Liver (tissue), 3 donors: ENCODE results near the gene FASTKD1.

Experiments used
- EGR1 ChIP-seq, 2 donors: IDR thresholded peaks; 2 replicates each; pipeline ENCODE4 v1.6.1; 2016 to 2018; ENCODE audit warnings: antibody characterized with exemption in 2 of 2, low read depth in 2 of 2
- JUND ChIP-seq, 2 donors: IDR thresholded peaks; 2 replicates each; pipeline ENCODE4 v1.6.1; 2016; ENCODE audit warnings: antibody characterized with exemption in 2 of 2
- RAD21 ChIP-seq, 2 donors: IDR thresholded peaks; 2 replicates each; pipeline ENCODE4 v1.6.1; 2016; ENCODE audit warnings: antibody characterized with exemption in 2 of 2, mild to moderate bottlenecking in 2 of 2
- RXRA ChIP-seq, 2 donors: IDR thresholded peaks; 2 replicates each; pipeline ENCODE4 v1.6.1; 2017 to 2018; ENCODE audit warnings: antibody characterized with exemption in 2 of 2, mild to moderate bottlenecking in 1 of 2
- SP1 ChIP-seq: IDR thresholded peaks from 2 replicates; pipeline ENCODE4 v1.6.1; 2018; ENCODE audit warnings: antibody characterized with exemption, mild to moderate bottlenecking
- YY1 ChIP-seq: IDR thresholded peaks from 2 replicates; pipeline ENCODE4 v1.6.1; 2016; ENCODE audit warnings: antibody characterized with exemption, mild to moderate bottlenecking
- TF ChIP-seq, protein P1 (sequence below): fragments of 150-350 bp; IDR thresholded peaks from 2 replicates; pipeline ENCODE4 v1.5.1; 2017; ENCODE audit warnings: improper control_type of control experiment, low read depth, low read length; ENCODE audit not compliant: missing input control
- TF ChIP-seq, protein P2 (sequence below): IDR thresholded peaks from 2 replicates; pipeline ENCODE4 v1.6.1; 2016; ENCODE audit warnings: antibody characterized with exemption
- TF ChIP-seq, protein P3 (sequence below): IDR thresholded peaks from 2 replicates; pipeline ENCODE4 v1.6.1; 2016; ENCODE audit warnings: antibody characterized with exemption
- TF ChIP-seq, protein P4 (sequence below): IDR thresholded peaks from 2 replicates; pipeline ENCODE4 v1.6.1; 2016; ENCODE audit warnings: antibody characterized with exemption, mild to moderate bottlenecking
- donor health status: healthy.
- donor health status: healthy.

GRCh38 chr2:169585673-169586072 is 12.0 kb upstream of the FASTKD1 start:
- TF ChIP-seq, protein P1, sequence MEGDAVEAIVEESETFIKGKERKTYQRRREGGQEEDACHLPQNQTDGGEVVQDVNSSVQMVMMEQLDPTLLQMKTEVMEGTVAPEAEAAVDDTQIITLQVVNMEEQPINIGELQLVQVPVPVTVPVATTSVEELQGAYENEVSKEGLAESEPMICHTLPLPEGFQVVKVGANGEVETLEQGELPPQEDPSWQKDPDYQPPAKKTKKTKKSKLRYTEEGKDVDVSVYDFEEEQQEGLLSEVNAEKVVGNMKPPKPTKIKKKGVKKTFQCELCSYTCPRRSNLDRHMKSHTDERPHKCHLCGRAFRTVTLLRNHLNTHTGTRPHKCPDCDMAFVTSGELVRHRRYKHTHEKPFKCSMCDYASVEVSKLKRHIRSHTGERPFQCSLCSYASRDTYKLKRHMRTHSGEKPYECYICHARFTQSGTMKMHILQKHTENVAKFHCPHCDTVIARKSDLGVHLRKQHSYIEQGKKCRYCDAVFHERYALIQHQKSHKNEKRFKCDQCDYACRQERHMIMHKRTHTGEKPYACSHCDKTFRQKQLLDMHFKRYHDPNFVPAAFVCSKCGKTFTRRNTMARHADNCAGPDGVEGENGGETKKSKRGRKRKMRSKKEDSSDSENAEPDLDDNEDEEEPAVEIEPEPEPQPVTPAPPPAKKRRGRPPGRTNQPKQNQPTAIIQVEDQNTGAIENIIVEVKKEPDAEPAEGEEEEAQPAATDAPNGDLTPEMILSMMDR: no peak
- TF ChIP-seq, protein P2, sequence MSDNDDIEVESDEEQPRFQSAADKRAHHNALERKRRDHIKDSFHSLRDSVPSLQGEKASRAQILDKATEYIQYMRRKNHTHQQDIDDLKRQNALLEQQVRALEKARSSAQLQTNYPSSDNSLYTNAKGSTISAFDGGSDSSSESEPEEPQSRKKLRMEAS: no peak
- TF ChIP-seq RAD21 (IDR thresholded peaks at IDR 0.05): no peak
- no peak for TF ChIP-seq EGR1 (IDR thresholded peaks at IDR 0.05; ENCODE audit: low read depth in 2 of 2)
- no peak for TF ChIP-seq SP1
- TF ChIP-seq JUND (IDR thresholded peaks at IDR 0.05): no peak
- TF ChIP-seq, protein P3, sequence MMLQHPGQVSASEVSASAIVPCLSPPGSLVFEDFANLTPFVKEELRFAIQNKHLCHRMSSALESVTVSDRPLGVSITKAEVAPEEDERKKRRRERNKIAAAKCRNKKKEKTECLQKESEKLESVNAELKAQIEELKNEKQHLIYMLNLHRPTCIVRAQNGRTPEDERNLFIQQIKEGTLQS: no peak
- TF ChIP-seq YY1: no peak
- no peak for TF ChIP-seq RXRA (IDR thresholded peaks at IDR 0.05)
- TF ChIP-seq, protein P4, sequence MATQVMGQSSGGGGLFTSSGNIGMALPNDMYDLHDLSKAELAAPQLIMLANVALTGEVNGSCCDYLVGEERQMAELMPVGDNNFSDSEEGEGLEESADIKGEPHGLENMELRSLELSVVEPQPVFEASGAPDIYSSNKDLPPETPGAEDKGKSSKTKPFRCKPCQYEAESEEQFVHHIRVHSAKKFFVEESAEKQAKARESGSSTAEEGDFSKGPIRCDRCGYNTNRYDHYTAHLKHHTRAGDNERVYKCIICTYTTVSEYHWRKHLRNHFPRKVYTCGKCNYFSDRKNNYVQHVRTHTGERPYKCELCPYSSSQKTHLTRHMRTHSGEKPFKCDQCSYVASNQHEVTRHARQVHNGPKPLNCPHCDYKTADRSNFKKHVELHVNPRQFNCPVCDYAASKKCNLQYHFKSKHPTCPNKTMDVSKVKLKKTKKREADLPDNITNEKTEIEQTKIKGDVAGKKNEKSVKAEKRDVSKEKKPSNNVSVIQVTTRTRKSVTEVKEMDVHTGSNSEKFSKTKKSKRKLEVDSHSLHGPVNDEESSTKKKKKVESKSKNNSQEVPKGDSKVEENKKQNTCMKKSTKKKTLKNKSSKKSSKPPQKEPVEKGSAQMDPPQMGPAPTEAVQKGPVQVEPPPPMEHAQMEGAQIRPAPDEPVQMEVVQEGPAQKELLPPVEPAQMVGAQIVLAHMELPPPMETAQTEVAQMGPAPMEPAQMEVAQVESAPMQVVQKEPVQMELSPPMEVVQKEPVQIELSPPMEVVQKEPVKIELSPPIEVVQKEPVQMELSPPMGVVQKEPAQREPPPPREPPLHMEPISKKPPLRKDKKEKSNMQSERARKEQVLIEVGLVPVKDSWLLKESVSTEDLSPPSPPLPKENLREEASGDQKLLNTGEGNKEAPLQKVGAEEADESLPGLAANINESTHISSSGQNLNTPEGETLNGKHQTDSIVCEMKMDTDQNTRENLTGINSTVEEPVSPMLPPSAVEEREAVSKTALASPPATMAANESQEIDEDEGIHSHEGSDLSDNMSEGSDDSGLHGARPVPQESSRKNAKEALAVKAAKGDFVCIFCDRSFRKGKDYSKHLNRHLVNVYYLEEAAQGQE: no peak
